Activated CD4-positive, alpha-beta T cell treated with anti-CD3 and anti-CD28 coated beads for 4 hours (primary cell): ENCODE measurements around the gene IL10.

Experiments used
- DNase-seq, 2 donors: peaks; one replicate each; pipeline ENCODE4 v3.0.0-alpha.2; 2020

The IL10 gene

DNA sequence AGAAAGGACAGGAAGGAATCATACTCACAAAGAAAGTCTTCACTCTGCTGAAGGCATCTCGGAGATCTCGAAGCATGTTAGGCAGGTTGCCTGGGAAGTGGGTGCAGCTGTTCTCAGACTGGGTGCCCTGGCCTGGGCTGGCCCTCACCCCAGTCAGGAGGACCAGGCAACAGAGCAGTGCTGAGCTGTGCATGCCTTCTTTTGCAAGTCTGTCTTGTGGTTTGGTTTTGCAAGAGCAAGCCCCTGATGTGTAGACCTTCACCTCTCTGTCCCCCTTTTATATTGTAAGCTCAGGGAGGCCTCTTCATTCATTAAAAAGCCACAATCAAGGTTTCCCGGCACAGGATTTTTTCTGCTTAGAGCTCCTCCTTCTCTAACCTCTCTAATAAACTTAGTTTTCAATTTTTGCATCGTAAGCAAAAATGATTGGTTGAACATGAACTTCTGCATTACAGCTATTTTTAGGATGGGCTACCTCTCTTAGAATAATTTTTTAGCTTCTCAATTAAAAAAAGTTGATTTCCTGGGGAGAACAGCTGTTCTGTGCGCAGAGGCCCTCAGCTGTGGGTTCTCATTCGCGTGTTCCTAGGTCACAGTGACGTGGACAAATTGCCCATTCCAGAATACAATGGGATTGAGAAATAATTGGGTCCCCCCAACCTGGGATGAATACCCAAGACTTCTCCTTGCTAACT lies at the start of gene IL10:
TSS of gene IL10 (minus strand) at position 252 of the 695 bp plus-strand sequence. CDS start at position 193, 59 bp downstream.
- no peak for DNase-seq

DNA sequence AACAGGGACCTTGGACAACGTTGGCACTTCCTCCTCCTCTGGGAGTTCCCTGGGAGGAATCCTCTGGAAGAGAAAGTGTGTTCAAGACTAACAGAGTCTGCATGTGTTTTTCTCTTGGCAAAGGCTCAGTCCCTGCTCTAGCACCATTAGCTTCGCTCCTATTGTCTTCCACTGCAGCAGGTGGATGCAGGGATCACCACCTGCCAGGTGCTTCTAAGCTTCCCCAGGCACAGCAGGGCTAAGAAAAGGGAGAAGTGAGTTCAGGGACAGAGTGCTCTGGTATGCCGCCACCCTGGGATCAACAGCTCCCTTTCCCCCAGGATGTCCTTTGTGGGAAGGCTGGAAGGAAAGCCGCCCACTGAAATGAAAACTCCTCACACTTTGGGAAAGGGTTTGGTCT lies 49.2 kb upstream of the IL10 start:
- DNase-seq: no peak

DNA sequence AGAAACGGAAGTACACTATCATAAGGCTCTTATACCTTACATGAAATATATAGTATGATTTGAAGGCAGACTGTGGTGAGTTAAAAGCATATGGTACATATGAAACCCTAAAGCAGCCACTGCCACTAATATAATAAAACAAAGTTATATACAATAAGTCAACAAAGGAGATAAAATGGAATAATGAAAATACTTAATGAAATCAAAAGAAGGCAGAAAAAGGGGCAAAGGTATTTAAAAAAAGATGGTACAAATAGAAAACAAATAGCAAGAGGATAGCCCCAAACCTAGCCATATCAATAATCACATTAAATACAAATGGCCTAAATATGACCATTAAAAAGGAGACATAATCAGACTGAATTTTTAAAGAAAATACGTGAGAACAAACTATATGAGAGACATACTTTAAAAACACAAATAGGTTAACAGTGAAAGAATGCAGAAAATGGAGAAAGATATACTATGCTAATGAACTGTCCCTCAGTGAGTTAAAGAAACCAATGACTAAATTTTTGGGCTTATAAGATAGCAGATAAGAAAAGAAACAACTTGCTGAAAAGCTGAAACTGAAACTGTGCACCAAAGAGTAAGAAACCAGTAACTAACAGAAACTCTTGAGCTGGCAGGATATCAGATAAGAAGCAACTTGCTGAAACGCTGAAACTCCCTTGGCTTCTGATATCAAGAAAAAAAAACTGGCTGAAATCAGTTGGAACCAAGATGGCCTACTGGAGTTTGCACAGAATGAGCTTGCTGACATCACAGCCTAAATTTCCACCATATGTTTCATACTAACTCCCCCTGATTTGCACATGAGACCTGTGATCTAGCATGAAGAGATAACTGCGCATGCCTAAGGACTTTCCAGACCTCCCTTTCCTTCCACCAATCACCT lies 44.3 kb upstream of the IL10 start:
- no peak for DNase-seq

DNA sequence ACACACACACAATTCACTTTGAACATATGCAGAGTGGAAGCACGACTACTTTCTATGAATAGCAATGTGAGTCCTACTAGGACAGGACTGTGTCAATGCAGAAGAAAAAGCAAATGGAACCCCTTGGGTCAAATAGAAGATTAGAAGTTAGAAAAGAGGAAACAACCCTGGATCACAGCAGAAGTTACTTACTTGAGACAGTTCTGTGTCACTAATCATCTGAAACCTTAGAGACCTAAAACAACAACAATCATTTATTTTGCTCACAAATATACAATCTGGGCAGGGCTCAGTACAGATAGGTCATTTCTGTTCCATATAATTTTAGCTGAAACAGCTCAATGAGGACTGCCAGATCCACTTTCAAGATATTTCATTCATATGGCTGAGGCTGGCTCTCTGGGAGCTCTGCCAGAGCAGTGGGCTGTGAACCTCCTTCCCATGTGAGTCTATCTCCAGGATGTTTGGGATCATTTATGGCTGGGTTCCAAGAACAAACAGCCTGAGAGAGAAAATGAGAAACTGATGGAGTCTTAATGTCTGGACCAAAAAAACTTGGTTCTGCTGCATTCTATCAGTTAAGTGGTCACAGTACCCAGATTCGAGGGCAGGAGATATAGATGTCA lies 42.5 kb upstream of the IL10 start:
- DNase-seq: no peak

DNA sequence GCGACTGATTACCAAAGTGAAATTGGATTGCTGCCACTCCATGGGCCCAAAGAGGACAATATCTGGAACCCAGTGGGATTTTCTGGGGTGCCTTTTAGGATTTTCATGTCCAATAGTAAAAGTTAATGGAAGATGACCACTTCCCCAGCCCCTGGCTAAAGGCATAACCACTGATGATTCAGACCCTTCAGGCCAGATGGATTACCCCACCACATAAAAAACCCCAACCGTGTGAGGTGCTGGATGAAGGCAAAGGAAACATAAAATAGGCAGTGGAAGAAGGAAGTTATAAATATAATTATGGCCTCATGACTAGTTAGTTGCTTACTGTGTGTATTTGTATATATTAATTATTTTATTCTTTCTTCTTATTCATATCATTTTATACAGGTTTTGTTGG lies 40.2 kb upstream of the IL10 start:
- no peak for DNase-seq

DNA sequence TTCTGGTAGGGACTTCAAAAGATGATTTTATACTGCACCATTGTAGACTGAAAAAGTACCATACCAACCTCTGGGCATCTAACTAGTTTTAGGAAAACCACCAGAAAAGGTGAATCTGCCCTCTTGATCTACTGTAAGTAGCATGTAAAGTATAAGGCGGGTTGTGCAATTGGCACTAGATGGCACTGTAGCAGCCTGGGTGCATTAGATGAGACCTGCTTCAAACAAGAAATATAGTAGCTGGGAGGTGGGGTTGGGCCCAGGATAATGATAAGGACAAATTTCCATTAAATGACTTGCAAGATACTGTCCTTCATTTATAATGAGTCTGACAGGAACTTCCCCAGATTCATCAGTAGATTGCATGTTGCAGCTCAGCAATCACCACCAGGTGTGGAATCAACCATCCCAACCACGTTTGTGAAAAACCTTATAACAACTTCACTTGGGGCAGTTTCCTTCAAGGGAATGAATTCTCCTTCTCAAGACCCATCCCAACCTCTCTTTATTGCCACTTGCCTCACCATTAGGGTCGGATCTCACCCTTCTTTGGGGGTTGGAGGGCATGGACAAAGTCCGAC lies 37.3 kb upstream of the IL10 start:
- peak; percentile 43 to 52 for DNase-seq

DNA sequence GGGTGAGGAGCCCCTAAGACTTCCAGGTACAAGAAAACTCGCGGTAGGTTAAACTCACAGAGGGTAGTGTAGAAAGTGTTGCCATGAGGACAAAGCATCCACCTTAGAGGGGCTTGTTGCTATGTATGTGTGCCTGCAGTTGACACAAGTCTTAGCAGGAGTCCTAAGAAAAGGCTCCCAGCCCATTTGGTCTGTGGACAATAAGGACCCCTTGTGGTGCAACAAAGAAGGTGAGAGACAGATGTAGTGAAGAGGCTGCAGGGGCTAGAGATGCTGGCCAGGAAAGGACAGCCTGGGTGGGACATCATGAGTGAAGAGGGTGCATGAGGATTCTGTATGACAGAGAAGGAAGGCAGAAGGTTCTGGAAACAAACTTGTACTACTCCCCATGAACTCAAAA lies 36.3 kb upstream of the IL10 start:
- peak; percentile 43 to 51 for DNase-seq

DNA sequence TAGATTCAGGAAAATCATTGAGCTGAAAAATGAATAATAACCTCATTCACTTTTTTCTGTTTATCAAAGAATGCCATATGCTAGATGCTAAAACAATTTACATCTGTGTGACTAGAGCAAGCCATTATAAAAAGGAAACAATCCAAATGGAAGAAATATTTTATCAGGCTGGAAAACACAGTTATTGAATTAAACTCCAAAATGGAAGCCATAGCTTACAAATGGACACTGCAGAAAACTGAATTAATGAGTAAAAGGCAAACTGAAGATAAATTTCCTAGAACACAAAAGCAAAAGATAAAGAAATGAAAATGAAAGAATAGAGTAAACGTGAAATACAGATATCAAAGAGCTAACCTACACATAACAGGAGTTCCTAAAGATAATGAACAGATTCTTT lies 33.1 kb upstream of the IL10 start:
- no peak for DNase-seq

DNA sequence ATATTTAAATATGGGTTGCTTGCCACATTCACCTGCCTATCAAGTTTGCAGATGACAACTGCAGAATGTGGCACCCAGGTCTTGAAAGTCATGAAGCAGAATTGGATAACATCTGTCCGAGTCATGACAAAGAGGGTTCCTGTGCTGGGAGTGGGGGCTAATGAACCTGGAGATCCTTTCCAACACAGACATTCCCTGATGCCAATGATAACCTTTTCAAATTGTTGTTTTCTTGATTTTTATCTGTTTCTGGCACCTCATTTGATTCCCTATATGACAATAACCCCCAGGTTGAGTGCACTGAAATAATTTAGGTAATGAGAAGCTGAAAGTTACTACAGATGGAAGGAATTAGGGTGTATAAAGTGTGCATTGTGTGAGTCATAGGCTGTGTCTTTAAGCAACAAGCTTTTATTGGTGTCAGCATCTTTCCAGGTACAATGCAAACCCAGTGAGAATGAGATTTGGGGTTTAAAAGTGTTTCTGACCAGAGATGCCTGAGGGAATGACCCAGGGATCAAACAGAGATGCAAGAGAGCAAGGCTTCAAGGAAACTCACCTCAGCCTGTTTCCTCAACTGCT lies 32.0 kb upstream of the IL10 start:
- no peak for DNase-seq

DNA sequence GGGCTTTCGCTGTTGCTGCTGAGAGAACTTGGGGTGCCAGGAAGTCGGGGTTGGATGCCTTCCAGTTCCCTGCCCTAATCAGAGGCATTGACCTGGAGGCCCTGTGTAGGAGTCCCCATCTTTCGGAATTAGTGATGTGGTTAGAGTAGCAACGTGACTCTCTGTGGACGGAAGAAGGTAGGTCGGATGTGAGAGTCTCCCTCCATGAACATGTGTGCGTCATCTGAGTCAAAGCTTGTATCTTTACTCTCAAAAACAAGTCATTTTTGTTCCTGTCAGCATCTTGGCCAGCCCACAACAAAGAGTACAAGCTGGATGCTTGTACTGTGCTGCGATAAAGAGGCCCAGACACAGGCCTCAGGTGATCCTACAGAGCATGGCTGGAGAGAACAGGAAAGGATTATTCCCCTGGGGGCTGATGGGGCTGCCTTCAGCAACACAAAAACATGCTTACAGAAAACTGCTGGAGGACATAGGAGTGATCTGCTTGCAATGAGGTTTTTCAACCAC lies 31.0 kb upstream of the IL10 start:
- peak; percentile 73 to 75 for DNase-seq

DNA sequence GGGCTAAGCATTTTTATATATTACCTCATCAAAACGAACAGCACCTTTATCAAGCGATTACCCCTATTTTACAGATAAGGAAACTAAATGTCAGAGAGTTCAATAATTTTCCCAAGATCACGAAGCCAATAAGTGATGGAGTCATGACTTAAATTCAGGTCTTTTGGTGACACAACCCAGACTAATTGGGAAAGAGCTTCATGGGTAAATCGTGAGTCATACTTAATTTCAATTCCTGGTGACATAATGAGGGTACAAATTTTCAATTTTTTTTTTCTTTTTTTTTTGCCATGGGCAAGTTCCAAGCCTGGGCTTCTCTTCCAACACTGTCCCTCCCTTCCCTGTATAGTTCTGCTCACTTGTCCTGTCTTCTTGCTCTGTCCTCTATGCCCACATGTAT lies 30.1 kb upstream of the IL10 start:
- no peak for DNase-seq

DNA sequence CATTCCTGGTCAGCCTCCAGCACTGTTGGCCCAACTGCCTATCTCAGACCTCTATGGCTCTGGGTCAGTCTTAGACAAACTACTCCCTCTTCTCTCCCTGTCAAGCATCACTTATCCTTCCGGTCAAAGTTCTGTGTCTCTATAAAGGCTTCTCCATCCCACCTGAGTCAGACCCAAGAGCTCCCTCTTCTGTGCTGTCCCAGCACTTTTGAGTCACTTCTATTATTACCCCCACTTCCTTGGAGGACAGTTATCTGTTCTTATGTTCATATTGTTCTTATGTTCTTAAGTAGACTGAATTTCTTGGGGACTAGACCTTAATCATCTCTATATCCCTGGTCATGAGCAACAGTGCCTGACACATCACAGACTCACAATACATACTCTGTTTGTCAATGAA lies 29.2 kb upstream of the IL10 start:
- no peak for DNase-seq

DNA sequence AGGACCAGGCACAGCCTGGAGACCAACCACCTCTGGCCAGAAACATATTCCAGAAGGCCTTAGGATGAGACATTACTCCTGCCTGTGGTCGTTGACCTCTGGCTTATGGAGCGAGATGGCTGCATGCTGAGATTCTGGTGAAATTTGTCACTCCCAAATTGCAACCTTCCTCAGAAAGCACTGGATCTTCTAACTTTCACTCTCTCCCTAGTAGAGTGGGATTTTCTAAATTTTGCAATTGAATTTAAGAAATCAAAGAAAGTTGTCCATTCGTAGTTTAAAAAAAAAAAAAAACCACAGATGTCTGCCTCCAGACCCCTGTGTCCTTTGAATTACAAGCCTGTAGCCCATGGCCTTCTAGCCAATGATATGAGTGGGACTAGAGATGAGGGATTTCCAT lies 28.6 kb upstream of the IL10 start:
- no peak for DNase-seq

DNA sequence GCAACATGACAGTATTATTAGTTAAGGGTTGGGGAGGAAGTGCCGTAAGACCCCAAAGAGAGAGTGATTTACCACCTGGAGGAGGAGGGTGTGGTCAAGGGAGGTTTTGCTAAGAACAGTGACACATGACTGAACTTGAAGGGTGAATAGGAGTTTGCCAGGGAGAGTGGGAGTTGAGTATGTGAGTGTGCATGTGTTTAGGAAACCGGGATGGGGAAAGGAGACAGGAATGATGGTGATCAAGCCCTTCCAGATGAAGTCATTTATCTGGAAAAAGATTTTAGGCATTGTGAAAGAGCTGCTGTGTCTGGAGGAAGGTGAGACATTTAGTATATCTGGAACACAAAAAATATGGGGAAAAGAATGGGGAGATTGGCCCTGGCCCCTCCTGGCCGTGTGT lies 28.1 kb upstream of the IL10 start:
- no peak for DNase-seq

DNA sequence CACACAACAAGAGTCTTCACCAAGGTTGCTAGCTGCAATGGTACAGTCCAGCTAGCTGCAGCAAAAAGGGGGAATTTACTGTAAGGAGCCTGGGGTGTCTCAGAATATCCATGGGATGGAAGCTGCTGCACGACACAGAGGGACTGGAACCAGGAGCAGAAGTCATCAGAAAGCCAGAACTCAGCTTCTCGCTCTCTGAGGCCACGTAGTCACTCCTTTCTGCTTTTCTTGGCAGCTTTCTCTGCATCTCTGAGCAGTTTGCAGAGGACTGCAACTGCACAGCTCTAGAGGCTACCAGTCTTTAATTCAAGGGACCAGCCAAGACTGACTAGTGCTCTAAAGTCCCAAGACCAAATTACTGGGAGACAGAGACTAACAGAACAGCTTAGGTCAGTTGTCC lies 27.0 kb upstream of the IL10 start:
- no peak for DNase-seq

DNA sequence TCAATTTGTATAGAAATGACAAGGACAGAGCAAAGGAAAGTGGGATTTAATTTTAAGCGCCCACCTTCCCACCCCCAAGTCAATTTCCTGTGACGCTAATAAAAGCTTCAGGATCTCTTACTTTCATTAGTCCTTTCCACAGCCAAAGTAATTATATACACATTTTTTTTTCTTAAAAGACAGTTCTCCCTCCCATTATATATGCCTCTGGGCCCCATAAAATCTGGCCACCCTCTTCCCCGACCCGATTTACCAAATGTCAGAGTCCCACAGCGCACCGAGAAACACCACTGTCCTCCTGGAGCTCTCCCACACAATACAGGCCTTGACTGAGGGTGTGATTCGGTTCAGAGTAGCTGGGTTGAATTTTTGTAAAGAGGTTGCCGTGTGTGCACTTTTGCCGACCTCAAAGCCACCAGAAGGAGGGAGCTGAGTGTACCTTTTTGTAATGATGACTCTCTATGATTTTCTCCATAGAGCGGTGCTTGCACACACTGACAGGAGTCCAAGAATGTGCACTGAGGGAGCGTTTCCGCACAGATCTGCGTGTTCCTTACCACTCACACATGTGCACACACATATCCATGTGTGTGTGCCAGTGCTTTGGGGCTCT lies 26.2 kb upstream of the IL10 start:
- DNase-seq: no peak

DNA sequence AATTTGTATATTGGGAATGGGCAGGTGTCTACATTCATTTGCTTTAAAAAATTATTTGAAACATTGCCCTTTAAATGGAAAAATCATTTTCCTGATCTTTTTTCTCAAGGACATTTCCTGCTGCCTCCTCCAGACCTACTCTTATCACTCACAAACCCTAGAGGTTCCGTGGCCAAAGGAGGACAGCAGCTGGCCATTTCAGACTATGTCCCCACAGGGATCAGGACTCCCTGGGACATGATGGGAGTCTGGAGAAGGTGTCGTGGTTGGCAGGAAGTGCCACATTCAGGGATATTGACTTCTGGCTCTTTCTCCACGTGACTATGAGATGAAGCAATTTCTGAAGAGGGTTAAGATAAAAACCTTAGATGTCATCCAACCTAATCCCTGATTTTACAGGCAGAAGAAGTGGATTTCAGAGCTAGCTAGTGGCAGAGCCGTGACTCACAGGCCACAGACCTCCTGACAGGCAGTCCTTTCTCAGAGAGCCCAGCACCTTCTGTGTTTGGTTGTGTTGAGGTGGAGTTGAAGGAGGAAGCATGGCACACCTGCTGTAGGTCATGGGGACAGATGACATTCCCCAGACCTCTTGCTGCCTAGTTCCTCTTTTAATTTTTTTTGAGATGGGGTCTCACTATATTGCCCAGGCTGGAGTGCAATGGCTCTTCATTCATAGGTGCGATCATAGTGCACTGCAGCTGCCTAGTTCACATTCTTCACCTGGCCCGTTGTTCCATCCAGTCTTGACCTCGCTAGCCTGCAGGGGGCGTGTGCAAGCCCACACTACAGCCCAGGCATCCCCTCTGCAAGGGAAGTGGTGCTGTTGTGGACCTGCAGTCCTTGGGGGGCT lies 25.5 kb upstream of the IL10 start:
- no peak for DNase-seq

DNA sequence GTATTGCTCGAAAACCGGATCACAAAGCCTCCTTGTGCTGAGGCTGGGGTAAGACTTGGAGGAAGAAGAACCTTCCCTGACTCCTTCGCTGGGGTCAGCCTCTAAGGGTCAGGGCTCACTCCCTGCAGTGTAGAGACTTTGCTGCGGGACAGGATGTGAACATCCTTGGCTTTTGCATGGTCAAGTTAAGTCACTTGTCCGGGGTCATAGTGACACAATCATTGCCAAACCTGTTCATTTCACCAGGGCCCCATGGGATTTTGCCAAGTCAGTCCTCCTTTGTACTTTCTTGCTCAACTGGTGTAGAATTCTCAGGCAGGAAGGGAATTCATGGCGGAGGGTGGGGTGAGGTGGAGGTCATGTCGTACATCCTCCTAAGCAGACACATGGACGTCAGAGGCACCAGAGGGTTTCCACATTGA lies 24.7 kb upstream of the IL10 start:
- no peak for DNase-seq

DNA sequence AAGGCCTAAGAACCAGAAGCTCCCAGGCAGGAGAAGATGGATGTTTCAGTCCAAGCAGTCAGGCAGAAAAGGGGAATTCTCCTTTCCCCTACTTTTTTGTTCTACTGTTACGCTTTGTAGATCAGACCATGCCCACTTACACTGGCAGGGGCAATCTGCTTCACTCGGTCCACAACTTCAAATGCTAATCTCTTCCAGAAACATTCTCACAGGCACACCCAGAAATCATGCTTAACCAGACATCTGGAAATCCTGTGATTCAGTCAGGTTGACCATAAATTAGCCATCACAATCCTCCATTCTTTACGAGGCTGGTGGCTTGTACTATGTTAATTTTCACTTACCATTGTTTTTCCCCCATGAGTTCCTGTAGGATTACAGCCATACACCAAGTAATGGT lies 23.8 kb upstream of the IL10 start:
- no peak for DNase-seq

DNA sequence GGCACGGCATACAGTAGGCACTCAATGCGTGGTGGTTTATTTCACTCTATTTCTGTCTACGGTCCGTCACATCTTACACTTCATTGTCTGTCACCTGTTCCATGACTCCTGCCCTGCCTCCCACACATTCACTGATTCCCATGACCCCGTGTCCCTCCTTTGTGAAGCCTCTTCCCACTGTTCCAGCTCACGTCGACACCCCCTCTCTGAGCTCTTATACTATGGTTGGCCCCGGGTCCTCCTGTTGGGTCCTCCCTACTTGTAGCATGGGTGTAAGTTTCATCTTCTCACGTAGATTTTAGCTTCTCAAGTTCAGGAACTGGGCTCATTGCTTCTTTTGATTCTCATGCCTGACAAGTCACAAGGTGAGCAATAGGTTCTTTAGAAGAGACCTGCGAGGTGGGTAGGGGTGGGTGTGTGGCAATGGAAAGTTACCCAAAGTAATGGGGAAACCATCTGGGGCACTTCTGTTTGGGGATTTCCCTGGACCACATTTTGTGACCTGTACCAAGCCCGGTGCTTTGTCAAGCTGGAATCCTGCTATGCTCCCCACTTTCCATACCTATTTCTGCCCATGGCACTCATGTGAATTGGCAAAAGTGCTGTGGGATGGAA lies 22.1 kb upstream of the IL10 start:
- DNase-seq: peak; percentile 69 to 70

DNA sequence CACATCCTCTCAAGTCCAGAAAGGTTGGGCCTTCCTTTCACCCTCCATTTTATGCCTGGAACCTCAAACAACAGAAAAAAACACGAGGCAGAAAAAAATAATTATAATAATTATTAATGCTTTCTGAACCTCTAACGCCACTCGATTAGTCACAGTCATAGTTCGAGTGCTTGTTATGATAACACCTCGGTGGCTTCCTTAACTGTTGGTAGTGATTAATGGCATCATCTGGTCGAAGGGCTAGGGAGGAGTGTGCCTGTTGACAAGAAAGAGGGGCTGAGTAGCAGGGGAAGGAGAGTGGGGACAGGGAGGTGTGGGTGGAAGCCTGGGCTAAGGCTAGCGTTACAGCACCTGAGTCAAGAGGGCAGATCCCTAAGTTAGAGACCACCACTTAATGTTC lies 21.3 kb upstream of the IL10 start:
- DNase-seq: no peak
